K562 (cell line): ENCODE data around the gene NEDD9. TPM values are rescaled to one million over a fixed set of nuclear protein-coding genes. Genes with fewer than 3 reads are reported as not detected.

Experiments
- ATAC-seq: fragments of 200-7000 bp; cut with Tn5 transposase; 3 replicates; pipeline ENCODE4 v1.9.1; 2020; ENCODE audit warnings: moderate library complexity
- BruUV-seq: library from RNA; stranded (reverse); fragments of 400-500 nt; replicated peaks from 2 replicates; lab custom pipeline; 2021; lab: Mats Ljungman, UMichigan
- CTCF ChIA-PET: fragments of 300-600 bp; formaldehyde crosslinking; extraction: SDS; loops from one replicate; lab custom pipeline; 2021; ENCODE audit warnings: low intra/inter-chr PET ratio; lab: Yijun Ruan, JAX
- POLR2A ChIA-PET: fragments of 300-600, 350-650 bp; sonication (Branson Sonifier 250); formaldehyde crosslinking; extraction: SDS; loops from one replicate; lab custom pipeline; 2021; ENCODE audit warnings: antibody characterized with exemption, inconsistent platforms; lab: Yijun Ruan, JAX
- DNase-seq, 4 experiments: peaks; one replicate each; pipeline versions ENCODE4 v3.0.0 to v3.0.0-alpha.2; 2011 to 2018; ENCODE audit warnings: low spot score in 3 of 4, mixed read lengths in 3 of 4; ENCODE audit errors: extremely low read depth in 1 of 4
- FAIRE-seq: peaks from 2 replicates; lab custom pipeline; 2011; peaks lifted over from hg19 to GRCh38; lab: Jason Lieb, UNC
- H2AFZ ChIP-seq: 2 replicates; pipeline ENCODE4 v1.6.0; 2011; ENCODE audit warnings: low read depth, low read length, control low read depth, inconsistent platforms
- H3K27ac ChIP-seq: fragments of 200-600 bp; 3 replicates; pipeline ENCODE4 v1.8.0; 2011; ENCODE audit warnings: low read depth, mild to moderate bottlenecking, control low read depth, inconsistent platforms, low read length, moderate library complexity, mixed read lengths; ENCODE audit errors: extremely low read depth
- H3K27me3 ChIP-seq, 2 experiments: fragments of 300-600 bp in 1 of 2; 2 replicates in 1 of 2; 3 replicates in 1 of 2; pipeline versions ENCODE4 v1.6.0 to v1.8.0; 2011; ENCODE audit warnings: inconsistent platforms in 2 of 2, low read length in 2 of 2, mild to moderate bottlenecking in 1 of 2, mixed read lengths in 1 of 2, moderate library complexity in 1 of 2; ENCODE audit not compliant: control insufficient read depth in 2 of 2, insufficient read depth in 2 of 2
- H3K36me3 ChIP-seq: fragments of 300-600 bp; 3 replicates; pipeline ENCODE4 v1.8.0; 2011; ENCODE audit warnings: mild to moderate bottlenecking, low read length, inconsistent platforms; ENCODE audit not compliant: control insufficient read depth, insufficient read depth
- H3K4me1 ChIP-seq, 2 experiments: fragments of 200-600 bp in 1 of 2; replicated peaks in 1 of 2; 2 replicates in 1 of 2; 3 replicates in 1 of 2; pipeline versions ENCODE4 v1.5.1 to v1.8.0; 2011; ENCODE audit warnings: inconsistent platforms in 2 of 2, low read length in 2 of 2, mild to moderate bottlenecking in 1 of 2, mixed read lengths in 1 of 2, moderate library complexity in 1 of 2; ENCODE audit not compliant: control insufficient read depth in 2 of 2, insufficient read depth in 2 of 2
- H3K4me2 ChIP-seq: 2 replicates; pipeline ENCODE4 v1.6.1; 2011; ENCODE audit warnings: low read length, control low read depth, inconsistent platforms, mixed read lengths; ENCODE audit not compliant: insufficient read depth
- H3K4me3 ChIP-seq: fragments of 200-600 bp; sonication (generic), shearing (Covaris generic); 2 replicates; pipeline ENCODE4 v1.5.1; 2016; ENCODE audit warnings: control low read depth, inconsistent platforms
- H3K79me2 ChIP-seq: fragments of 200-600 bp; 3 replicates; pipeline ENCODE4 v1.8.0; 2011; ENCODE audit warnings: low read length, inconsistent platforms; ENCODE audit not compliant: control insufficient read depth, insufficient read depth
- H3K9ac ChIP-seq, 2 experiments: 2 replicates each; pipeline versions ENCODE4 v1.6.0 to v1.6.1; 2011; ENCODE audit warnings: low read depth in 2 of 2, low read length in 2 of 2, control low read depth in 1 of 2, inconsistent platforms in 1 of 2, mild to moderate bottlenecking in 1 of 2, mixed read lengths in 1 of 2; ENCODE audit not compliant: insufficient read depth in 1 of 2
- H3K9me1 ChIP-seq: one replicate; pipeline ENCODE4 v1.6.0; 2011; ENCODE audit warnings: inconsistent platforms, mild to moderate bottlenecking, low read length, moderate library complexity; ENCODE audit not compliant: control insufficient read depth, insufficient read depth
- H3K9me3 ChIP-seq: replicated peaks from 2 replicates; pipeline ENCODE4 v1.5.1; 2011; ENCODE audit warnings: low read depth, low read length, inconsistent platforms; ENCODE audit not compliant: control insufficient read depth, insufficient read depth
- H4K20me1 ChIP-seq: replicated peaks from 2 replicates; pipeline ENCODE4 v1.6.1; 2011; ENCODE audit warnings: low read length, inconsistent platforms, mixed read lengths; ENCODE audit not compliant: control insufficient read depth, insufficient read depth
- DDX20 ChIP-seq: fragments of 450-650 bp; IDR thresholded peaks from 2 replicates; pipeline ENCODE4 v1.6.1; 2016; ENCODE audit warnings: missing genetic modification characterization, low read depth, mild to moderate bottlenecking, missing compliant biosample characterization, moderate library complexity
- DIDO1 ChIP-seq: fragments of 450-650 bp; IDR thresholded peaks from 2 replicates; pipeline ENCODE4 v1.6.1; 2016; ENCODE audit warnings: low read depth, missing biosample characterization, missing genetic modification characterization
- FOXA1 ChIP-seq: fragments of 450-650 bp; IDR thresholded peaks from 2 replicates; pipeline ENCODE4 v1.6.1; 2016; ENCODE audit warnings: mild to moderate bottlenecking, borderline replicate concordance
- GABPB1 ChIP-seq: sonication (generic); formaldehyde crosslinking; IDR thresholded peaks from 2 replicates; pipeline ENCODE4 v1.8.0; 2022; ENCODE audit warnings: mild to moderate bottlenecking, missing genetic modification reagents
- KLF10 ChIP-seq: fragments of 250-450 bp; sonication (Bioruptor Pico); IDR thresholded peaks from 2 replicates; pipeline ENCODE4 v1.6.1; 2021; ENCODE audit warnings: matching md5 sums
- PCBP1 ChIP-seq: fragments of 200-400 bp; formaldehyde crosslinking; IDR thresholded peaks from 2 replicates; pipeline ENCODE4 v1.6.1; 2018; ENCODE audit warnings: mild to moderate bottlenecking, low read depth, low read length; ENCODE audit not compliant: poor library complexity, severe bottlenecking
- PHB2 ChIP-seq: fragments of 450-650 bp; IDR thresholded peaks from 2 replicates; pipeline ENCODE4 v1.6.1; 2017; ENCODE audit warnings: low read depth
- RAD21 ChIP-seq, 2 experiments: fragments of 250-450 bp in 1 of 2; fragments of 450-650 bp in 1 of 2; sonication (Bioruptor Pico) in 1 of 2; formaldehyde crosslinking in 1 of 2; IDR thresholded peaks in 1 of 2; conservative IDR thresholded peaks in 1 of 2; 2 replicates each; pipeline versions ENCODE4 v1.4.0 to v1.8.0; 2020 to 2022; ENCODE audit warnings: mild to moderate bottlenecking in 2 of 2, moderate library complexity in 1 of 2
- SETDB1 ChIP-seq: IDR thresholded peaks from one replicate; pipeline ENCODE4 v1.6.1; 2012; ENCODE audit warnings: low read length, control low read depth, inconsistent platforms
- XRCC3 ChIP-seq: fragments of 450-650 bp; IDR thresholded peaks from 2 replicates; pipeline ENCODE4 v1.6.1; 2017; ENCODE audit warnings: mild to moderate bottlenecking, moderate library complexity
- ZBTB9 ChIP-seq: fragments of 450-650 bp; formaldehyde crosslinking; IDR thresholded peaks from 2 replicates; pipeline ENCODE4 v1.4.0; 2020; ENCODE audit warnings: mild to moderate bottlenecking, moderate library complexity
- ZNF717 ChIP-seq: fragments of 250-450 bp; sonication (Bioruptor Pico); IDR thresholded peaks from 2 replicates; pipeline ENCODE4 v1.5.0; 2021
- WGBS: fragments of 100-300 bp; shearing (Covaris generic); methylation state at CpG from one replicate; pipeline ENCODE4 v1.1.6; 2016; ENCODE audit warnings: low coverage, mixed read lengths; ENCODE audit not compliant: insufficient coverage; ENCODE audit errors: missing lambda C conversion rate; 5-methylcytosine and 5-hydroxymethylcytosine counted together
- in situ Hi-C: fragments of 300-500 bp; cut with MboI; formaldehyde crosslinking; loops from 4 replicates; pipeline ENCODE4 v1.15.0; 2018; ENCODE audit warnings: inconsistent platforms, mixed read lengths
- intact Hi-C: fragments of 100-400 bp; cut with micrococcal nuclease; formaldehyde crosslinking; loops from 2 replicates; pipeline ENCODE4 v1.14.2; 2022
- polyA plus RNA-seq, 8 experiments: library from polyadenylated mRNA; depleted of rRNA in 4 of 8; stranded (reverse) in 5 of 8; unstranded in 3 of 8; fragments of >200 nt; fragmentation: Nextera tagmentation in 2 of 8; fragmentation: Illumina TruSeq in 1 of 8; extraction: Ambion mirVana in 2 of 8; extraction: Trizol in 1 of 8; gene quantifications; 2 replicates each; pipeline versions ENCODE4 v1.2.1 to v1.2.3, GENCODE V29; 2011 to 2014; ENCODE audit warnings: inconsistent platforms in 1 of 8, missing spikeins in 1 of 8
- total RNA-seq, 7 experiments: library from RNA; depleted of rRNA in 6 of 7; stranded (reverse); fragments of >200 nt in 6 of 7; fragmentation: Illumina TruSeq in 2 of 7; extraction: Trizol in 2 of 7; gene quantifications; 2 replicates each; pipeline versions ENCODE4 v1.2.1 to v1.2.3, GENCODE V29; 2011 to 2021; ENCODE audit warnings: low replicate concordance in 1 of 7
- TF ChIP-seq, protein P1 (sequence below): fragments of 250-450 bp; sonication (Bioruptor Pico); IDR thresholded peaks from 2 replicates; pipeline ENCODE4 v1.5.0; 2021; ENCODE audit warnings: mild to moderate bottlenecking, moderate library complexity
- TF ChIP-seq, protein P2 (sequence below): fragments of 450-650 bp; IDR thresholded peaks from 2 replicates; pipeline ENCODE4 v1.6.1; 2018; ENCODE audit not compliant: partially characterized antibody

Gene NEDD9
- total and polyA plus RNA-seq, 9 of the 15 experiments (the other 6 are each of a cell fraction or from before 2014, with no cell fraction given) = 0.04 to 0.18 (median 0.15) TPM; not detected in 6

DNA sequence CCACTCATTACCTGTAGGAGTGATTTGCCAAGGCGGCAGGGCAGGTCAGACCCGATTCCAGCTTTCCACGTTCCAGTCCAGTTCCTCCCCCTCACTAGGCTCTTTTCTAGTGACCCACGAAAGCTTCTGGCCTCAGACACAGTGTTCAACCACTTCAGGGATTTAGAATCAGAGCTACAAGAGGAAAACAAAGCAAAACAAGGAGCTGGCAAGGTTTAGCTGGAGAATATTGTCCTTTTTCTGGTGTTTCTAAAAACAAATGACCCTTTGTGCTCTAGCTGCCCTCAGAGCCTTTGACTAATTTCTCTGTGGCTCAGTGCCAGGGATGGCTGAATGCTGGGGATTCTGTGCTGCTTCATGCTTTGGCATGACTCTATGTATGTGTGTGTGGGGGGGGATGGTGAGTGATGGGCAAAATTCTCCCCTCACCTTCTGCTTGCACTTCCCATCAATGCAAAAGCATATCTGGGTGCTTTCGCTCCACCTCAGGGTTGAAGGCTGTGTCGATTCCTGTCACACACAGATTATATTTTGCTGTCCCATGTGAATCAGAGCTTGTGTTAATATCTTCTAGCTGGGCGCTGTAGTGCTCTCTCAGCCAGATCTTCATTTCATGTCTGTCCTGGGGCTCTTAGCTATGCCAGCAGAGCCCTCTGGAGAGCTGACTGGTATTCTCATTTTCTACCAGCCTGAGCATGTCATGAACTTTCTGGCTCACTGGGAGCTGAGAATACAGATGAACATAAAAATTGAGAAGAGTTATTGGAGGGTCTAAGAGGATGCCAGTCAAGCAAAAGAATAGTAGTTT, 19.3 kb upstream of the NEDD9 start:
- intact Hi-C loops = no loop called here
- DNase-seq (no peak), FAIRE-seq (no peak)
- peaks cover 4 to 30% of the 10 kb centered on the region in 2 experiments; a peak in 4 of 5 replicates for H3K27me3 ChIP-seq
- no peaks in the 10 kb centered on the region for H4K20me1 ChIP-seq
- no peak overlapping the region for H3K4me3 ChIP-seq
- H3K4me2 ChIP-seq = no peak overlapping the region
- no peak overlapping the region for H3K9ac ChIP-seq
- POLR2A ChIA-PET = interaction anchor here (0.6 kb wide), 1 partner anchor 10 kb away, joined by 3 read pairs; no protein-coding TSS in a partner anchor
- no peak overlapping the region for H2AFZ ChIP-seq
- no peaks in the 10 kb centered on the region for H3K79me2 ChIP-seq
- TF ChIP-seq, protein P1, sequence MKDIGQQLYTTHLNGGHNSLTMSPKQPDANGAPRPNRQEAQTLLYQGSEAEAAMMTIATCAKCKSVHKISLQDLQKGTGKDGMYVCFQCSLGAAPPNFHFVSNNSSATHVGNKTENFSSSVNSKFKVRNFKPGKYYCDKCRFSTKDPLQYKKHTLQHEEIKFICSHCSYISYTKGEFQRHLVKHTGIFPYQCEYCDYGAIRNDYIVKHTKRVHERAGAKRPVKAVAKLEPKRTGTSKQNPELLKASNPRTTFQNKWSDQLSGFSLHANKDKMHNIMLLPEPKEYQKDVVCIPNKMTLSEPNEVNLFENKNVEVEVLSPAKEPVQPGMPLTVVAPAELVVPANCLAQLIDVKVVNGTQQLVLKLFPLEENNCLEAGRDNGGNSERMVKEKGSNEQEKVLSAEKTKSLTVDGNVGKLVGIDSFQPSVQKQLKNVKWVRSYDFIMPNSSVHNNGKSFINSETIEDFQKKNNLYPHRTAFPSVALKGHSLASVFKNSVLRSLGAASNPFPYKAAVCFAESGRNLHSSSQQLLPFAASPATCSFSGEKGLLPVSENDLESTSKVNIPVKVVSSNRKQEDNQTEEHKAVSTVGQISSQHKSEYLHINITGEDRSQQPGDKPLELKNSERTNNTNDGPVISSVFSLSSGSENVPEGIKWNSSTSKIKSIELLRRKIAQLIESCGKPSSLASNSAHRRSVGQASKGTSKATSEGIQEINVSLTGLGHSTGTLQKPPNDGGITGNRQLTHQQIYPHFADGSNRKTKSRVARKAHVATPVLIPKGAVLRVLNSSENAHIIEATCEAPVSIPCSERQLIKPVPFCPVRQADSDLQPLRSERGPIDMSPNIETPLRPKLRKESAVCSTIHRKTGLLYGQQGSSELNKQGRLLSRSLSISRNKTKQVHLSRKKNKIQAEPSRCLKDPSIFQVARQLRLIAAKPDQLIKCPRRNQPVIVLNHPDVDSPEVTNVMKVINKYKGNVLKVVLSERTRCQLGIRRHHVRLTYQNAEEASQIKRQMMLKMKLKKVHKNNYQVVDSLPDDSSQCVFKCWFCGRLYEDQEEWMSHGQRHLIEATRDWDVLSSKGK (CRISPR knock-in tag) = no peak
- TF ChIP-seq ZNF717 (CRISPR knock-in tag) (no peak), DDX20 (no peak), PHB2 (no peak), KLF10 (CRISPR knock-in tag) (no peak), DIDO1 (no peak), RAD21 (CRISPR knock-in tag; conservative IDR thresholded peaks at IDR 0.05 in 1 of 2, IDR thresholded peaks at IDR 0.05 in 1 of 2) (no peak), XRCC3 (no peak), ZBTB9 (no peak), PCBP1 (no peak), SETDB1 (no peak), FOXA1 (no peak), GABPB1 (CRISPR knock-in tag) (no peak)
- TF ChIP-seq, protein P2, sequence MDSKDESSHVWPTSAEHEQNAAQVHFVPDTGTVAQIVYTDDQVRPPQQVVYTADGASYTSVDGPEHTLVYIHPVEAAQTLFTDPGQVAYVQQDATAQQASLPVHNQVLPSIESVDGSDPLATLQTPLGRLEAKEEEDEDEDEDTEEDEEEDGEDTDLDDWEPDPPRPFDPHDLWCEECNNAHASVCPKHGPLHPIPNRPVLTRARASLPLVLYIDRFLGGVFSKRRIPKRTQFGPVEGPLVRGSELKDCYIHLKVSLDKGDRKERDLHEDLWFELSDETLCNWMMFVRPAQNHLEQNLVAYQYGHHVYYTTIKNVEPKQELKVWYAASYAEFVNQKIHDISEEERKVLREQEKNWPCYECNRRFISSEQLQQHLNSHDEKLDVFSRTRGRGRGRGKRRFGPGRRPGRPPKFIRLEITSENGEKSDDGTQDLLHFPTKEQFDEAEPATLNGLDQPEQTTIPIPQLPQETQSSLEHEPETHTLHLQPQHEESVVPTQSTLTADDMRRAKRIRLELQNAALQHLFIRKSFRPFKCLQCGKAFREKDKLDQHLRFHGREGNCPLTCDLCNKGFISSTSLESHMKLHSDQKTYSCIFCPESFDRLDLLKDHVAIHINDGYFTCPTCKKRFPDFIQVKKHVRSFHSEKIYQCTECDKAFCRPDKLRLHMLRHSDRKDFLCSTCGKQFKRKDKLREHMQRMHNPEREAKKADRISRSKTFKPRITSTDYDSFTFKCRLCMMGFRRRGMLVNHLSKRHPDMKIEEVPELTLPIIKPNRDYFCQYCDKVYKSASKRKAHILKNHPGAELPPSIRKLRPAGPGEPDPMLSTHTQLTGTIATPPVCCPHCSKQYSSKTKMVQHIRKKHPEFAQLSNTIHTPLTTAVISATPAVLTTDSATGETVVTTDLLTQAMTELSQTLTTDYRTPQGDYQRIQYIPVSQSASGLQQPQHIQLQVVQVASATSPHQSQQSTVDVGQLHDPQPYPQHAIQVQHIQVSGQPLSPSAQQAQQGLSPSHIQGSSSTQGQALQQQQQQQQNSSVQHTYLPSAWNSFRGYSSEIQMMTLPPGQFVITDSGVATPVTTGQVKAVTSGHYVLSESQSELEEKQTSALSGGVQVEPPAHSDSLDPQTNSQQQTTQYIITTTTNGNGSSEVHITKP = no peak
- TF ChIP-seq, all 486 proteins: peak for 0
- CTCF ChIA-PET = no interaction called here
- in situ Hi-C loops = no loop called here
- Histone ChIP-seq H3K9me1 (no peaks in the 10 kb centered on the region), H3K9me3 (no peaks in the 10 kb centered on the region), H3K36me3 (no peaks in the 10 kb centered on the region), H3K27ac (no peak overlapping the region), H3K4me1 (no peaks in the 10 kb centered on the region)
- 2% methylated on average over 7 of the region's 7 CpGs for WGBS
- no TSS peak for BruUV-seq
- ATAC-seq = no peak
